ENCODE measurements around the gene GAS6.

Gene GAS6

GRCh38 chr13:113849546-113849945 is 14.3 kb downstream of the GAS6 start:
- no peak for DNase-seq (ENCODE audit: low read depth, low spot score)
- ChIA-PET POLR2A (interaction anchor here (1.4 kb wide), 1 partner anchor 9 kb away, joined by 3 read pairs; no protein-coding TSS in a partner anchor), CTCF (interaction anchor here (0.6 to 2.2 kb wide), 3 partner anchors 9 to 97 kb away, joined by 3 to 6 read pairs (median 4); no protein-coding TSS in a partner anchor)
- no peak overlapping the region for H3K4me3 ChIP-seq (ENCODE audit: low read depth, low read length)
- TF ChIP-seq CTCF (IDR thresholded peaks at IDR 0.05; ENCODE audit: insufficient read depth, low read length, missing control alignments), result no peak

DNA sequence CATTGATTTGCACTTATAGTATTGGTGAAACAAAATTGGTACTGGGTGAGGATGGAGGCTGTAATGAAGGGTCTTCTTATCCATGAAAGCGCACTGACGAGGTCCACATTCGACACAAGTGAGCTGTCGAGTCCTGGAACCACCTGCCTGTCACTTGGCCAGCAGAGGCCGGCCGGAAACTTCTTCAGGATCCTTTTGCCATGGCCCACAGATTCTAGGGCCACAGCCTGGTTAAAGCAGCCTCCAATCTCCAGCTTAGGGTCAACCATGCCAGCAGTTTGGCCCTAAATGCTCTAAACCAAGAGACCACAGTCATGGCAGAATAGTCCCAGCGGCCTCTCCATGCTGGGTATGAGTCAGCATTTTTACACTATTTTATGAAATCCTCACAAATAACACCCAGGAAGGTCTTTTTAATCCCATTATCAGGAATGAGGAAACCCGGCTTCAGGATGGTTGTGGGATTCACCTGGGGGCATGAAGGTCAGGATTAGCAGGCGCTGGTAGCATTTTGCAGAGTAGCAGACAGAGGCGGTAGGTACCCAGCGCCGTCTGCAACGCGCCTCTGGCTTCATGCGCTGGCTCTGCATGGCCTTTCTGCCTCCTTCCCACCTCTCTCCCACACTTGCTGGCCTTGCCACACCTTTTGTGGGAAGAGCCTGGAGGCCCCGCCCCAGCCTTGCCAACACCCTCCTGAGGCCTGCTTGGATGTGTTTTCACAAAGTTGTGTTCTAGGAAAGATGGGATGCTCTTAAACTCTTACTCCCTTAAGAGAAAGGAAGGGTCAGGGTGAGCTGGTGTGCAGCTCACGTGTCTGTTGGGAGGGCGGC is 15.2 kb downstream of the GAS6 start:
- CTCF ChIA-PET, result interaction anchor here (0.6 to 2.2 kb wide), 3 partner anchors 8 to 98 kb away, joined by 3 to 6 read pairs (median 4); no protein-coding TSS in a partner anchor

DNA sequence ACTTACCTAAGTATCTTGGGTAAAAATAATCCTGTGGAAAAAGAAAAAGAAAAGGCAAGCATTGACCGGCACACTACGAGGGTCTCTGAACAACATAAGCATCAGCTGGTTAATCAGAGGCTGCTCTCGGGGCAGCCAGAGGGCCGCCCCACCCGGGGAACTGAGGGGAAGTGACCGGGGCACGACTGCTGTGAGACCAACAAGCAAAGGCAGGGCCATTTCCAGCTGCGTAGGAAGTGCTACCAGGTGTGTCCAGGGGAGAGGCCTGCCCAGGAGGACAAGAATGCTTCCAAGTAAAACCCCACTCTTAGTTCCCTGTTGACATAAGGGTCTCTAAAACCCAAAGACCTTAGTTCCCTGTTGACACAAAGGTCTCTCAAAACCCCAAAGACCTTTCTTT is 15.9 kb downstream of the GAS6 start:
- no peak for DNase-seq (ENCODE audit: low read depth, low spot score)
- no peak overlapping the region for H3K4me3 ChIP-seq (ENCODE audit: low read depth, low read length)

More for the DNA sequence above, 15.2 kb downstream of the GAS6 start:
- POLR2A ChIA-PET, result no interaction called here
- H3K4me3 ChIP-seq (ENCODE audit: low read depth, low read length), result no peak overlapping the region
- no peak for TF ChIP-seq CTCF (IDR thresholded peaks at IDR 0.05; ENCODE audit: insufficient read depth, low read length, missing control alignments)
- no peak for DNase-seq (ENCODE audit: low read depth, low spot score)

GRCh38 chr13:113846636-113847318 is 17.1 kb downstream of the GAS6 start:
- TF ChIP-seq CTCF (IDR thresholded peaks at IDR 0.05; ENCODE audit: insufficient read depth, low read length, missing control alignments), result no peak
- CTCF ChIA-PET, result interaction anchor here (1.8 kb wide), 1 partner anchor 9 kb away, joined by 5 read pairs; no protein-coding TSS in a partner anchor
- DNase-seq (ENCODE audit: low read depth, low spot score), result no peak
- POLR2A ChIA-PET, result interaction anchor here (1.3 kb wide), 1 partner anchor 9 kb away, joined by 3 read pairs; no protein-coding TSS in a partner anchor
- no peak overlapping the region for H3K4me3 ChIP-seq (ENCODE audit: low read depth, low read length)

More for the DNA sequence above, 15.9 kb downstream of the GAS6 start:
- TF ChIP-seq CTCF (IDR thresholded peaks at IDR 0.05; ENCODE audit: insufficient read depth, low read length, missing control alignments), result no peak
- POLR2A ChIA-PET, result interaction anchor here (0.6 to 1.3 kb wide), 2 partner anchors 9 to 11 kb away, joined by 3 read pairs; no protein-coding TSS in a partner anchor
- CTCF ChIA-PET, result interaction anchor here (0.9 to 1.8 kb wide), 2 partner anchors 10 to 47 kb away, joined by 3 to 5 read pairs; no protein-coding TSS in a partner anchor

- DNase-seq (ENCODE audit: low read depth, low spot score), result no peak
- no peak overlapping the region for H3K4me3 ChIP-seq (ENCODE audit: low read depth, low read length)
- ChIA-PET POLR2A (no interaction called here), CTCF (interaction anchor here (1.8 kb wide), 1 partner anchor 8 kb away, joined by 5 read pairs; no protein-coding TSS in a partner anchor)
- no peak for TF ChIP-seq CTCF (IDR thresholded peaks at IDR 0.05; ENCODE audit: insufficient read depth, low read length, missing control alignments)
Measured at GRCh38 chr13:113845723-113846635, 17.9 kb downstream of the GAS6 start.

All from AG04449 (cell line).